OCI-LY7 (cell line): ENCODE measurements around the gene MGMT. TPM values are rescaled to one million over a fixed set of nuclear protein-coding genes. Genes with fewer than 3 reads are reported as not detected.

Source experiments
- BruUV-seq: library from RNA; stranded (reverse); fragments of 400-500 nt; replicated peaks from 2 replicates; lab custom pipeline; 2021; lab: Mats Ljungman, UMichigan
- CTCF ChIA-PET: fragments of 300-600 bp; sonication (Branson Sonifier 250); formaldehyde crosslinking; loops from one replicate; lab custom pipeline; 2022; ENCODE audit warnings: antibody characterized with exemption; ENCODE audit not compliant: unreplicated experiment; lab: Charles Lee
- POLR2A ChIA-PET: fragments of 300-600 bp; sonication (Branson Sonifier 250); formaldehyde crosslinking; loops from one replicate; lab custom pipeline; 2022; ENCODE audit warnings: antibody characterized with exemption; lab: Charles Lee
- DNase-seq: peaks from one replicate; pipeline ENCODE4 v3.0.0-alpha.2; 2015; ENCODE audit warnings: low spot score
- H2AFZ ChIP-seq: fragments of 200-600 bp; sonication (generic), shearing (Covaris generic); 2 replicates; pipeline ENCODE4 v1.6.1; 2014; ENCODE audit warnings: mild to moderate bottlenecking, antibody characterized with exemption, low read length, moderate library complexity
- H3K27ac ChIP-seq: fragments of 200-600 bp; sonication (generic); 2 replicates; pipeline ENCODE4 v1.5.1; 2014; ENCODE audit warnings: mixed run types, low read depth, mild to moderate bottlenecking, moderate library complexity, low read length, inconsistent platforms; ENCODE audit not compliant: poor library complexity, severe bottlenecking
- H3K36me3 ChIP-seq: fragments of 200-600 bp; sonication (generic); 2 replicates; pipeline ENCODE4 v1.6.1; 2014; ENCODE audit warnings: mild to moderate bottlenecking, antibody characterized with exemption, low read length, moderate library complexity, mixed read lengths; ENCODE audit not compliant: insufficient read depth
- H3K4me1 ChIP-seq: fragments of 200-600 bp; sonication (generic); 2 replicates; pipeline ENCODE4 v1.5.1; 2014; ENCODE audit warnings: mild to moderate bottlenecking, low read length; ENCODE audit not compliant: insufficient read depth, poor library complexity, severe bottlenecking
- H3K4me2 ChIP-seq: fragments of 200-600 bp; sonication (generic); 2 replicates; pipeline ENCODE4 v1.6.1; 2014; ENCODE audit warnings: mild to moderate bottlenecking, low read length
- H3K4me3 ChIP-seq: fragments of 200-600 bp; sonication (generic); 2 replicates; pipeline ENCODE4 v1.5.1; 2014; ENCODE audit warnings: mild to moderate bottlenecking, low read depth, low read length; ENCODE audit not compliant: poor library complexity, severe bottlenecking
- H3K79me2 ChIP-seq: fragments of 200-600 bp; sonication (generic); 2 replicates; pipeline ENCODE4 v1.6.1; 2016; ENCODE audit warnings: low read depth, mild to moderate bottlenecking, low read length, moderate library complexity, mixed read lengths; ENCODE audit not compliant: insufficient read depth
- H3K9me2 ChIP-seq: fragments of 200-600 bp; sonication (generic); 2 replicates; pipeline ENCODE4 v1.6.1; 2016; ENCODE audit warnings: mild to moderate bottlenecking, low read length, mixed read lengths; ENCODE audit not compliant: insufficient read depth
- H3K9me3 ChIP-seq: fragments of 200-600 bp; sonication (generic); 2 replicates; pipeline ENCODE4 v1.6.1; 2014; ENCODE audit warnings: mild to moderate bottlenecking, mixed run types, low read length, mixed read lengths
- H4K20me1 ChIP-seq: fragments of 200-600 bp; sonication (generic); 2 replicates; pipeline ENCODE4 v1.6.1; 2014; ENCODE audit warnings: mild to moderate bottlenecking, antibody characterized with exemption, low read length, moderate library complexity, mixed read lengths; ENCODE audit not compliant: insufficient read depth
- CTCF ChIP-seq: fragments of 200-600 bp; sonication (generic); conservative IDR thresholded peaks from 2 replicates; pipeline ENCODE4 v1.5.1; 2014; ENCODE audit warnings: mild to moderate bottlenecking, antibody characterized with exemption, low read length, moderate library complexity, mixed read lengths
- EZH2phosphoT487 ChIP-seq: fragments of 200-600 bp; sonication (generic); IDR thresholded peaks from 2 replicates; pipeline ENCODE4 v1.6.1; 2018; ENCODE audit warnings: low read depth, borderline replicate concordance, mild to moderate bottlenecking, mixed run types, antibody characterized with exemption, low read length, moderate library complexity, mixed read lengths
- intact Hi-C: fragments of 100-400 bp; cut with micrococcal nuclease; formaldehyde crosslinking; loops from one replicate; pipeline ENCODE4 v1.10.0; 2022; ENCODE audit not compliant: unreplicated experiment
- total RNA-seq, 2 experiments: library from RNA; depleted of rRNA in 1 of 2; stranded (reverse); fragments of >200 nt in 1 of 2; shearing (Covaris generic) in 1 of 2; gene quantifications; 2 replicates each; pipeline ENCODE4 v1.2.3, GENCODE V29; 2014 to 2022

Gene MGMT
- total RNA-seq, 2 experiments from 2014 or later, result 19.7 to 25.0 TPM

GRCh38 chr10:129742742-129743550, 275.9 kb downstream of the MGMT start:
- Histone ChIP-seq H3K9me3 (no peaks in the 10 kb centered on the region), H2AFZ (no peak overlapping the region), H3K36me3 (no peaks in the 10 kb centered on the region), H3K4me1 (no peaks in the 10 kb centered on the region), H3K27ac (no peak overlapping the region), H3K79me2 (no peaks in the 10 kb centered on the region), H3K9me2 (no peaks in the 10 kb centered on the region), H3K4me2 (no peak overlapping the region), H3K4me3 (no peak overlapping the region), H4K20me1 (no peaks in the 10 kb centered on the region)
- BruUV-seq, result no TSS peak
- CTCF ChIA-PET, result no interaction called here
- intact Hi-C loops, result no loop called here
- DNase-seq, result no peak
- TF ChIP-seq CTCF (no peak), EZH2phosphoT487 (no peak)
- POLR2A ChIA-PET, result no interaction called here

DNA sequence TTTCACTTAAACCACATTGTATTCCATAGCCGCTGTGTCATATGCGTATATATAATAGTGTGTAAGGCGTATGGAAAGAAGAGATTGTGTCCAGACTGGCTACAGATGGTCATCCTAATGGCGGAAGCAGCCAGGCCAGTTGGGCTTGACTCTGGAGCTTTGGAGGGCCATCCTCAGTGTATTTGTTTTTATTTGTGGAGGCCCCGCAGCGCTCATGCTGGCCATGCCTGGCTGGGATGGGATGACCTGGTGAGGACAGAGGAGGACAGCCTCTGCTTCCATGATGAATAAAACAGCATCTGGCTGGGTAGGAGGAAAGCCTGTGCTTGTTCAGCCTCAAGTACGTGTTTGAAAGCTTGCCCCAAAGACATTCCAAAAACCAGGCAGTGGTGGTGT, 276.7 kb downstream of the MGMT start:
- Histone ChIP-seq H3K36me3 (no peaks in the 10 kb centered on the region), H4K20me1 (no peaks in the 10 kb centered on the region), H3K27ac (no peak overlapping the region), H2AFZ (no peak overlapping the region), H3K4me3 (no peak overlapping the region), H3K9me2 (no peaks in the 10 kb centered on the region), H3K4me1 (no peaks in the 10 kb centered on the region), H3K79me2 (no peaks in the 10 kb centered on the region), H3K4me2 (no peak overlapping the region), H3K9me3 (no peaks in the 10 kb centered on the region)
- BruUV-seq, result no TSS peak
- intact Hi-C loops, result no loop called here
- ChIA-PET POLR2A (no interaction called here), CTCF (no interaction called here)
- DNase-seq, result no peak
- TF ChIP-seq EZH2phosphoT487 (no peak), CTCF (no peak)
